ENCODE results near the gene GUK1. TPM values are rescaled to one million over a fixed set of nuclear protein-coding genes. Genes with fewer than 3 reads are reported as not detected.

The GUK1 gene
- total RNA-seq, 1 donor from 2014 or later: 136 TPM

DNA sequence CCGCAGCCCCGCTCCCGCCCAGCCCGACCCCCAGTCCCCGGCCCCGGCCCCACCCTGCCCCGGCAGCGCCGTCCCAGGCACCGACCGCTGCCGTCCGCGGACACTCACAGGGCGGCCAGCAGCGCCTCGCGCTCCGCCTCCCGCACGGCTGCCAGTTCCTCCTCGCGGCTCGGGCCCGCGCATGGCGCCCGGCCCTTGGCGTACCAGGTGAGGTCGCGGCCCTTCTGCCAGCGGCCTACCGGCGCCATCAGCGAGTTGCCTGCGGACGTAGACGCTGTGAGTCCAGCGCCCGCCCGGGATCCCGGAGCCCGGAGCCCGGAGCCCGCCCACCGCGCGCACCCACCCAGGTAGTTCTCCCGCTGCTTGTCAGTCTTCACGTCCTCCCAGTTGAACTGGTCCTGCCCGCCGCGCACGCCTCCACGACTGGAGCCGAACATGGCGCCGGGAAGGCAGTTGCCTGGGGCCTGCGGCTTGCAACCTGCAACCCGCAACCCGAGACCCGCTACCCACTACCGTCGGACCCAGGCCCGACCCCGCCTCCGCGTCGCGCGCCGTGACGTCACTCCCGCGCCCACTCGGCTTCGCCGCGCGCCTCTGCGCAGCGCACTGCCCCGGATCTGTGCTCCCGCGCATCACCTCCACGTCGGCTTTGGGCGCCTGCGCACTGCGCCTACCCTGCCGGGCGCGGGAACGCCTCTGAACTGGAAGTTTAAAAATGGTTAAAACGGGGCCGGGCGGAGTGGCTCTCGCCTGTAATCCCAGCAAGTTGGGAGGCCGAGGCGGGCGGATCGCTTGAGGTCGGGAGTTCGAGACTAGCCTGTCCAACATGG is 37.1 kb upstream of the GUK1 start, which contains the start of gene C1orf35:
Gene C1orf35, minus strand, starts transcription at position 535 of the 830 bp plus-strand sequence. Its CDS starts 98 bp downstream, at position 437.
- Mint-ChIP-seq H3K36me3 (peaks cover 12% of the 10 kb centered on the region), H3K4me1 (peaks cover 18% of the 10 kb centered on the region), H3K4me3 (peak within 1 kb of the TSS; percentile 92), H3K27ac (peak within 1 kb of the TSS; percentile 97), H3K9me3 (no peaks in the 10 kb centered on the region), H3K27me3 (ENCODE audit: low read depth) (no peaks in the 10 kb centered on the region)
- DNase-seq (ENCODE audit: low spot score in 2 of 2, unreplicated experiment in 2 of 2): peak; percentile 90 to 96
- TF ChIP-seq, protein P1, sequence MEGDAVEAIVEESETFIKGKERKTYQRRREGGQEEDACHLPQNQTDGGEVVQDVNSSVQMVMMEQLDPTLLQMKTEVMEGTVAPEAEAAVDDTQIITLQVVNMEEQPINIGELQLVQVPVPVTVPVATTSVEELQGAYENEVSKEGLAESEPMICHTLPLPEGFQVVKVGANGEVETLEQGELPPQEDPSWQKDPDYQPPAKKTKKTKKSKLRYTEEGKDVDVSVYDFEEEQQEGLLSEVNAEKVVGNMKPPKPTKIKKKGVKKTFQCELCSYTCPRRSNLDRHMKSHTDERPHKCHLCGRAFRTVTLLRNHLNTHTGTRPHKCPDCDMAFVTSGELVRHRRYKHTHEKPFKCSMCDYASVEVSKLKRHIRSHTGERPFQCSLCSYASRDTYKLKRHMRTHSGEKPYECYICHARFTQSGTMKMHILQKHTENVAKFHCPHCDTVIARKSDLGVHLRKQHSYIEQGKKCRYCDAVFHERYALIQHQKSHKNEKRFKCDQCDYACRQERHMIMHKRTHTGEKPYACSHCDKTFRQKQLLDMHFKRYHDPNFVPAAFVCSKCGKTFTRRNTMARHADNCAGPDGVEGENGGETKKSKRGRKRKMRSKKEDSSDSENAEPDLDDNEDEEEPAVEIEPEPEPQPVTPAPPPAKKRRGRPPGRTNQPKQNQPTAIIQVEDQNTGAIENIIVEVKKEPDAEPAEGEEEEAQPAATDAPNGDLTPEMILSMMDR (IDR thresholded peaks at IDR 0.05; ENCODE audit: unreplicated experiment): no peak

DNA sequence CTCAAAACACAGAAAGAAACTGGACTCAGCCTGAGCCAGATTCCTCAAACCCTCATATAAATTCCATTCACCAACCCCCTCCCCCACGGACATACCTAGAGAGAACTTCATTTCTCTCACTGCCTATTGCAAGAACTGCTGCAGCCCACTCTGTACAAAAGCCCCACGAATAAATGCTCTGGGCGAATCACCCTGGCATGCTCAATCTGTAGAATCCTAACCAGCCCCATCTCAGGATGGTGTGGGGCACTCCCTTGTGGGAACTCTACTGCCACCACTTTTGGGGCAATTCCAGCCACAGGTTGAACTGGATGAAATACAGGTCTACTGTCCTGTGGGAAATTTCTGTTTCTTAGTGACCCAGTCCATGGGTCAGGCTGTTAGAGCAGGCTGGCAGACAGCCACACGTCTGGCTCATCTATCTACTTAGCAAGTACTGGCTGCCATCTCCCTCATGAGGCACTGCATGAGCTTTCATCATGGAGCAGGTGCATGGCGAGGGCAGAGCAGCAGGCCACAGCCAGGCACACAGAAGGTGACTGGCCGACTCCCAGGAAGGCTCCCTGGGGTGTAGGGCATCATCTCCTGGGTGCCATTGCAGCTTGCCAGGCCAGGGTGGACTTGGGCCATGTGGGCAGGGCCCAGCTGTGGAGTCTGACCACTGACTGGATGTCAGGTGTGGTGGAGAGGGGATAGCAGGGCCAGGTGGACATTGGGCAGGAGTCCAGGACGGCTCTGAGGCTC is 35.4 kb upstream of the GUK1 start:
- H3K36me3 Mint-ChIP-seq: no peaks in the 10 kb centered on the region
- no peaks in the 10 kb centered on the region for H3K9me3 Mint-ChIP-seq
- DNase-seq (ENCODE audit: low spot score in 2 of 2, unreplicated experiment in 2 of 2): no peak
- no peaks in the 10 kb centered on the region for H3K27me3 Mint-ChIP-seq (ENCODE audit: low read depth)
- peaks cover 28% of the 10 kb centered on the region for H3K4me1 Mint-ChIP-seq
- peak overlapping the region; percentile 92 for H3K4me3 Mint-ChIP-seq
- TF ChIP-seq, protein P1 (IDR thresholded peaks at IDR 0.05; ENCODE audit: unreplicated experiment): no peak
- H3K27ac Mint-ChIP-seq: peak overlapping the region; percentile 97

DNA sequence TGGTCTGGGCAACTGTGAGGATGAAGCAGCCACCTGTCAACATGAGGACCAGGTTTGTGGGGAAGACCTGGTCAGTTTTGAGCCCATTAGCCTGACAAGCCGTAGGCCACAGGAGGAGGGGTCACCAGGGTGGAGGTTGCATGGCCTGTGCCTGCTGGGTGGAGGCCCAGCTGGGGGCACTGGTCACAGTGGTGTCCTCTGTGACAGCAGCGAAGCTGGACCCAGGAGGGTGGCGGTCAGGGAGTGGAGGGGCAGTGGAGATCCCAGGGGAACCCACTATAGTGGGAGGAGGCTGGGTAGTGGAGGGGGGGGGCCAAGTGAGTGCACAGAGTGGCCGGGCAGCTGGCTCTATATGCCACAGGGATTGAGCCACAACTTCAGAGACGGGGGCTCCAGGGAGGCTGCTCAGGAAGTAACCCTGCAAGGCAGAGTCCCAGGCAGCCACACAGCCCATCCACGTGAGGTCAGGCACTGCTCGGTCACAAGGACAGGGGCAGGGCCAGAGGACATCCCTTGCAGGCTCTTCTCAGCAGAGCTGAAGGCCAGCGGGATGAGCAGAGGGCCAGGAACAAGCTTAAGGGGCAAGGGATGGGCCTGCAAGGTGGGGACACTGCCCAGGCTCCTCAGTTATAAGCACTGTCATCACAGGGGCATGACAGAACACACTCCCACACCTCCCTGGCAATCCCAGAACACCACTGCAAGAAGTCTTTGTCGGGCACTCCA is 34.6 kb upstream of the GUK1 start:
- Mint-ChIP-seq H3K27ac (no peak overlapping the region), H3K4me1 (peaks cover 35% of the 10 kb centered on the region), H3K9me3 (no peaks in the 10 kb centered on the region), H3K4me3 (no peak overlapping the region), H3K36me3 (no peaks in the 10 kb centered on the region), H3K27me3 (ENCODE audit: low read depth) (no peaks in the 10 kb centered on the region)
- DNase-seq (ENCODE audit: low spot score in 2 of 2, unreplicated experiment in 2 of 2): no peak
- TF ChIP-seq, protein P1 (IDR thresholded peaks at IDR 0.05; ENCODE audit: unreplicated experiment): no peak

DNA sequence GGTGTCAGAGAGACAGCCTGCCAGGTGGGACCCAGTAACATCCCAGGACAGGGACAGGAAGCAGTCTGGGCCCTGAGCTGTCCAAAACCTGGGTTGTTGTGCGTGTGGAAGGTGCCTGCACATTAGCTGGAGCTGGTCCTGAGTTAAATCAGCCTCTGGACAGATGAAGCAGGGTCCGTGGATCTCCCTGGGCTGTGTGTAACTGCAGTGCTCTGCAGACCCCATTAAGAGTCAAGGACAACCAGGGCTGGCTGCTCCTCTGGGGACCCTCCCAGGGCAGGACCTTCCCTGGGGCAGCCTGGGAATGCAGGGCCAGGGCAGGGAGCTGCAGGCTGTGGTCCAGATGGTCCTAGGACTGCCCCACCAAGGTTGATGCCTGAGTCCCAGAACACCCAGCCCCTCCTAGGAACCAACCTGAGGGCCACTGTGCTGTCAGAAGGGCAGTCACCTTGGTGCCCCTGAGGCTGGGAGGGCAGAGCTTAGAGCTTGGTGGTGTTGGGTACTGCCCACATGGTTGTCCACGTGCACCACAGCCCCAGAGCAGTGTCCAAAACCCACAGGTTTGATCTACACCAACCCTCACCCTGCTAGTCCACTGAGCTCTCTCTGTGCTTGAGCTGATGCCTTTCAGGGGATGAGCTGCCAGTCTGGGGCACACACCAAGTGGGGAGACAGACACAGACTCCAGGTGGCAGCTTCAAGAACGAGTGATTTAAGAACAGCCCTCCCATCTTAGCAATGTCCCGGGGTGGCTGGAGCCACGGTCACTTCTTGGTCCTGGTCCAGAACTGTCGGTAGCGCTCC is 33.9 kb upstream of the GUK1 start:
- DNase-seq (ENCODE audit: low spot score in 2 of 2, unreplicated experiment in 2 of 2): no peak
- H3K27ac Mint-ChIP-seq: no peak overlapping the region
- no peaks in the 10 kb centered on the region for H3K9me3 Mint-ChIP-seq
- peaks cover 39% of the 10 kb centered on the region for H3K4me1 Mint-ChIP-seq
- H3K4me3 Mint-ChIP-seq: peak overlapping the region; percentile 43
- H3K27me3 Mint-ChIP-seq (ENCODE audit: low read depth): no peaks in the 10 kb centered on the region
- H3K36me3 Mint-ChIP-seq: no peaks in the 10 kb centered on the region
- TF ChIP-seq, protein P1 (IDR thresholded peaks at IDR 0.05; ENCODE audit: unreplicated experiment): no peak

DNA sequence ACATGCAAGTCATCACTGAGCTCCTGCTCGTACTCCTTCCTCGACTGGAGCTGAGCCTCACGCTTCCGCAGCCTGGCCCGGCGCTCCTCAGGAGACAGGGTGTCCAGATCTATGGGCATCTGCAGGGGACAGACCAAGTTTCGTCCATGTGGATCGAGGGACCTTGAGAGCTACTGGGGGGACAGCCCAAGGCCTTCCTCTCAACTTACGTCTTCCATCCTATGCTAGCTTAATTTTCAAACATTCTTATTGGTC is 33.4 kb upstream of the GUK1 start:
- H3K27ac Mint-ChIP-seq: no peak overlapping the region
- no peak overlapping the region for H3K4me3 Mint-ChIP-seq
- no peaks in the 10 kb centered on the region for H3K27me3 Mint-ChIP-seq (ENCODE audit: low read depth)
- DNase-seq (ENCODE audit: low spot score in 2 of 2, unreplicated experiment in 2 of 2): no peak
- no peaks in the 10 kb centered on the region for H3K9me3 Mint-ChIP-seq
- H3K4me1 Mint-ChIP-seq: peaks cover 35% of the 10 kb centered on the region
- H3K36me3 Mint-ChIP-seq: no peaks in the 10 kb centered on the region
- TF ChIP-seq, protein P1 (IDR thresholded peaks at IDR 0.05; ENCODE audit: unreplicated experiment): no peak
